Limb (tissue), 2 donors: ENCODE measurements around the gene TTC39A.
"Not testable (repeated sequence)": the region's sequence is repeated elsewhere in the genome, so short reads cannot be mapped to it uniquely, and the experiment has no call there.

ENCODE experiments used
- DNase-seq, 2 donors: peaks; one replicate each; pipeline ENCODE4 v3.0.0-alpha.2; 2016; ENCODE audit errors: extremely low spot score in 2 of 2

Gene TTC39A

GRCh38 chr1:51266791-51267190 is 63.6 kb downstream of the TTC39A start:
- DNase-seq: no peak

- no peak for DNase-seq
Measured at GRCh38 chr1:51266181-51266580, 64.2 kb downstream of the TTC39A start.

- DNase-seq: no peak
Measured at GRCh38 chr1:51265618-51266017, 64.7 kb downstream of the TTC39A start.

DNA sequence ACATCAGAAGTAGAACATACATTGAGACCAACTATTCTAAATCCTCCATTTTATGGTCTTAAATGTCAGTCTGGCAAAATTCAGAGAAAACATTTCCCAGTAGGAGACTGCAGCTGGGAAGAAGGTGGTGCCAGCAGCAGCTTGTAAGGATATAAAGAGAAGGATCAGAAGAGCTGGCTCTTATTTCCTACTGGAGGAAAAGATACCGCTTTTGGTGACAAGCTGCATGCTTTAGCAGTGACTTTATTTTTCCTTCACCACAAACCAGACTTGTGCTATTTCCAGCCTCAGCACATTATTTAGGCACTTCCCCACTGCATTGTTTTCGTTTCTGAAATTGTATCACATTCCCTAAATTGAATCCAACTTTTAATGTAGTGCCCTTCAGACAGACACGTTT is 65.9 kb downstream of the TTC39A start:
- DNase-seq: peak; percentile 32 to 83

DNA sequence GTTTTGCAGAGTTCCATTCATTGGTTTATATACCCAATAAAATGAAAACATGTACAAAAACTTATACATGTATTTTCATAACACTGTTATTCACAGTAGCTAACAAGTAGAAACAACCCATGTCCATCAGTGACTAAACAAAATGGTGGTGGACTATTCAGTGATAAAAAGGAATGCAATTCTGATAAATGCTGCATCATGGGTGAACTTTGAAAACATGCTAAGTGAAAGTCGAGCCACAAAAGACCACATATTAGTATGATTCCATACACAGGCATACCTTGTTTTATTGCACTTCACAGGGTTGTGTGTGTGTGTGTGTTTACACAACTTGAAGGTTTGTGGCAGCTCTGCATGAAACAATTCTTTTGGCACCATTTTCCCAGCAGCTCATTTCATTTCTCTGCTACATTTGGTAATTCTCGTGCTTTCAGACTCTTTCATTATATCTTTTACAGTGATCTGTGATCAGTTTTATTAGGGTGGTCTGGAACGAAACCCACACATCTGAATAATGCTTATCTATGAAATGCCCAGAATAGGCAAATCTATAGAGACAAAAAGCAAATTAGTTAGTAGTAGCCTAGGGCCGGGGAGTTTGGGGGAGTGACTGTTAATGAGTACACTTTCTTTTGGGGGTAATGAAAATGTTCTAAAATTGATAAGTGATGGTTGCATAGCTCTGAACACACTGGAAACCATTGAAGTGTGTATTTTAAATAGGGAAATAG is 67.0 kb downstream of the TTC39A start:
- no peak for DNase-seq

DNA sequence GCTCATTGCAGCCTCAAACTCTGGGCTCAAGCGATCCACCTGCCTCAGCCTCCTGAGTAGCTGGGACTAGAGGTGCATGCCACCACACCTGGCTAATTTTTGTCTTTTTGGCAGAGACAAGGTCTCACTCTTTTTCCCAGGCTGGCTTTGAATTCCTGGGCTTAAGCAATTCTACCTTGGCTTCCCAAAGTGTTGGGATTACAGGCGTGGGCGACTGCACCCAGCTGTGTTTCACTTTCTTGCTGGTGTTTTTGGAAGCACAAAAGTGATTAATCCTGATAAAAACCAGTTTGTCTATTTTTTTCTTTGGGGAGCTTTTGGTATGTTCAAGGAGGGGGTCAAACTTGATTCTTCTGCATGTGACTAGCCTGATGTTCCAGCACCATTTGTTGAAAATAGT is 75.0 kb downstream of the TTC39A start:
- no peak for DNase-seq

DNA sequence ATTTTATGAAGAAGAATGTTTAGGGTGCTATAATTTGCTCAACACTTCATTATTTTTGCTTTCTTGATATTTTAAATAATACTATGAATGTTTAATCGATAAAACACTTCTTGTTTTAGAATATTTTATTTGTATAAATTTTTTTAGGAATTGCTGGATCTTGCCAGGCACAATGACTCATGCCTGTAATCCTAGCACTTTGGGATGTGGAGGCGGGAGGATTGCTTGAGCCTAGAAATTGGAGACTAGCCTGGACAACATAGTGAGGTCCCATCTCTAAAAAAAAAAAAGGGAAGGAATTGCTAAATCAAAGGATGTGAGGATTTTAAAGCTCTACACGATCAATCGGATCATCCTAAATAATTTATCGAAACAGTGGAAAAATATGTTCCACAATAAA is 76.7 kb downstream of the TTC39A start:
- DNase-seq: no peak

- no peak for DNase-seq
Measured at GRCh38 chr1:51252366-51252765, 78.0 kb downstream of the TTC39A start.

- DNase-seq: not testable (repeated sequence)
Measured at GRCh38 chr1:51251165-51251564, 79.2 kb downstream of the TTC39A start.

DNA sequence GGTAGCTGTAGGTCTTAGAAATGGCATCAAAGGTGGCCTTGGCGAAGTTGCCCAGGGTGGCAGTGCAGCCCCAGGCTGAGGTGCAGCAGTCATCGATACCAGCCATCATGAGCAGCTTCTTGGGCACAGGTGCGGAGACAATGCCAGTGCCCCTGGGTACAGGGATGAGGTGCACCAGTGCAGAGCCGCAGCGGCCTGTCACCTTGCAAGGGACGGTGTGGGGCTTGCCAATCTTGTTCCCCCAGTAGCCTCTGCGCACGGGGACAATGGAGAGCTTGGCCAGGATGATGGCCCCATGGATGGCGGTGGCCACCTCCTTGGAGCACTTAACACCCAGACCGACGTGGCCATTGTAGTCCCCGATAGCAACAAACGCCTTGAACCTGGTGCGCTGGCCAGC is 79.6 kb downstream of the TTC39A start:
- not testable (repeated sequence) for DNase-seq

- no peak for DNase-seq
Measured at GRCh38 chr1:51249445-51249844, 80.9 kb downstream of the TTC39A start.

DNA sequence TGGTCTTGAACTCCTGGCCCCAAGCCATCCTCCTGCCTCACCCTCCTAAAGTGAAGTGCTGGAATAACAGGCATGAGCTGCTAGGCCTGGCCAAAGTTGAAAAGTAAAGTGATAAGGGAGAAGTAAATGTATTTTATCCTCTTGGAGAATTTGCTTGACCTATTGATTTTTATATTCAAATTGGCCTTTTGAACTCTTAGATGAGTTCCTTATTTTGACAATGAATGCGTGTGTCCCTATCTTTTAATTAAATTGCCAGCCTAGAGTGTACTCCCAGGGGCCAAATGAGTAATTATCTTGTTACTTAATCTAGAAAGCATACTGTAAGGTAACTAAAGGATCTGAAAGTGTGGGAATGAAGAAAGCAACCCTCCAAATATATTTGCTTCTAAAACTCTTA is 82.9 kb downstream of the TTC39A start:
- no peak for DNase-seq

DNA sequence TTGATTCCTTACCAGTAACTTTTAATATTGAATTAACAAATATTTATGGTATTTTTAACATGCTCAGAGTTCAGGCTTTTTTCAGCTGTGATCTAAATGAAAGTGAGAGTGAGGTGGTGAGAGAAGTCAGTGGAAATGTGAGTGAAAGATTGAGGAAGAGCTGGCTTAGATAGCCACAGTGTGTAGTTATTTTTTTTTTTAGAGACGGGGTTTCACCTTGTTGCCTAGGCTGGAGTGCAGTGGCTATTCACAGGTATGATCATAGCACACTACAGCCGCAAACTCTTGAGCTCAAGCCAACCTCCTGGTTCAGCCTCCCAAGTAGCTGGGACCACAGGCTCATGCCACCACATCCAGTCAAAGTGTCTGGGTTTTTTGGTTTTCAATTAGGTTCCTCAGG is 83.3 kb downstream of the TTC39A start:
- no peak for DNase-seq

GRCh38 chr1:51242546-51242945 is 87.8 kb downstream of the TTC39A start:
- DNase-seq: no peak

DNA sequence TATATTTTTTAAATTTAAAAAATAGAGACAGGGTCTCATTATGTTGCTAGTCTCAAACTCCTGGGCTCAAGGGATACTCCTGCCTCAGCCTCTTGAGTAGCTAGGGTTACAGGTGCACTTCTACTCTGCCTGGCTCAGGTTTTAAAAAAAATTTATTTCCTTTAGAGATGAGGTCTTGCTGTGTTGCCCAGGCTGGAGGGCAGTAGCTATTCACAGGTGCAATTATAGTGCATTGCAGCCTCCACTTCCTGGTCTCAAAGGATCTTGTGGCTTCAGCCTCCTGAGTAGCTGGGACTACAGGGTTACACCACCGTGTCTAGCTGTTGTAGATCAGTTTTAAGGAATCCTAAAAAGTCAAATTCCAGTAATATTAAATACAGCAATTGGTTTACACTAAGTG is 89.2 kb downstream of the TTC39A start:
- DNase-seq: no peak

DNA sequence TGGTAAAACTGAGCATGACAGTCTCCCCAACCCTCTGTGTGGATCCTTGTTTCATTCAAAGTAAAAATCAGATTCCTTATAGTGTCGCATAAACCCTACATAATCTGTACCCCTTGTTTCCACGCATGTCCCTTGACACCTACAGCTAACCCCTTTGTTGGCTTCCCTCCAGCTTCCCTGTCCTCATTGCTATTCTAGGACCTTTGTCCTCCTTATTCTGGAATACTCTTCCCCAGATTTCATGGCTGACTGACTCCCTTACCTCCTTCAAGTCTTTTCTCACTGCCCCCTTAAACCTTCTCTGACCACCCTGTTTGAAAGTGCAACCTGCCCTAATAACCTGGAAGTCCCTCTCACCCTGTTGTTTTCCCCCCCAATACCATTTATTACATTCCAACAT is 90.3 kb downstream of the TTC39A start:
- no peak for DNase-seq

DNA sequence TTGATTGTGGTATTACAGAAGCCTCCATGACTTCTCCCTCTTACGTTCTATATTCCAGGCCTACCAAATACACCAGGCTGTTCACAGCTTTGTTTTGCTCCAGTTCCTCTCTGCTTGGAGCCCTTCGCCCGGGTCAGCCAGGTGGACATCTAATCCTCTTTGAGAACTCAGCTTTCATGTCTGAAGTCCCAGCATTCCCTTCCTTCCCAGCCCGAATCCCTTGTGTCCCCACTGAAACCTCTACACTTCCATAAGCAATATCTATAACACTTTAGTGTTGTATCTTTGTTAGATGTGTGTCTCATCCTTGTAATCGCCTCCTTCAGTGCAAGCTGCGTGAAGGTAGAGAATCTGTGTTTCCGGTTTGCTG is 92.3 kb downstream of the TTC39A start:
- DNase-seq: peak in 1 of 2 donors; percentile 43

DNA sequence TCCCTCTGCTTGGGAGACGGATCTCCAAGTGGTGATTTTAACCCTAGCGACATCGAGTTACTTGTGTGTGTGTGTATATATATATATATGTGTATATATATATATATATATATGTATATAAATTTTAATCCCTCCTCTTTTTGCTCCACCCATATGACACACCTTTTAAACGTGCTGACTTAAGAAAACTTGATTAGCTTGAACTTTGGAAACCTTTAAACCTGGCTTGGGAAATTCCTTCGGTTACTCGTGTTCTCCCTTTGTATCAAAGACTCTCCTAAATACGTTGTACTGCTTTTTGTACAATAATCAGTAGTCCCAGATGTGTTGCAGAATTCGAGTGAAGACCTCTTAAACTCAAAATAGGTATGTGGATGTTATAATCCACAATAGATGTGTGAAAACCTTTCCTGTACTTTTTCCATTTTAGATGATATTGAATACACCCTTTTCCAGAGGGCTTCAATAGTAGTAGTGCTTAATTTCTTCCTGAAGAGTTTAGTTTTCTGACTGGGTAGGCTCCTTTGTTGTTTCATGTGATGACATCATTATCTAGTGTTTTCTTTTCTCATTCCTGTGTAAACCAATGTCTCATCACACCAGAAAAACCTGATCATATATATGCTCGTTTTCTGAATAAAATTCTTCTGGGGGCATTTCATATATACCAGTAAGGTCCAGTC is 92.9 kb downstream of the TTC39A start:
- DNase-seq: no peak
